B cell (primary cell): ENCODE results near the gene TMEM238. TPM values are rescaled to one million over a fixed set of nuclear protein-coding genes. Genes with fewer than 3 reads are reported as not detected.
"Not testable (repeated sequence)": the region's sequence is repeated elsewhere in the genome, so short reads cannot be mapped to it uniquely, and the experiment has no call there.

Experiments used
- ATAC-seq: fragments of 200-7000 bp; cut with Tn5 transposase; one replicate; pipeline ENCODE4 v1.10.0; 2021; ENCODE audit warnings: low read depth, mild to moderate bottlenecking, moderate number of reproducible peaks, moderate library complexity
- CTCF ChIA-PET: fragments of 350-600 bp; sonication (Branson Sonifier 250); formaldehyde crosslinking; loops from one replicate; lab custom pipeline; 2021; ENCODE audit warnings: antibody characterized with exemption, inconsistent platforms; lab: Charles Lee
- POLR2A ChIA-PET: fragments of 350-600 bp; sonication (Branson Sonifier 250); formaldehyde crosslinking; loops from one replicate; lab custom pipeline; 2021; ENCODE audit warnings: antibody characterized with exemption; lab: Charles Lee
- DNase-seq: peaks from one replicate; pipeline ENCODE4 v3.0.0; 2013
- H2AFZ ChIP-seq: 2 replicates; pipeline ENCODE4 v1.6.1; 2012; ENCODE audit warnings: mild to moderate bottlenecking, low read depth, low read length; ENCODE audit not compliant: insufficient read depth, poor library complexity, severe bottlenecking
- H3K27ac ChIP-seq, 2 donors: 1 replicate in 1 of 2; 2 replicates in 1 of 2; pipeline ENCODE4 v1.5.1; 2012 to 2013; ENCODE audit warnings: low read length in 2 of 2, mild to moderate bottlenecking in 2 of 2, moderate library complexity in 1 of 2
- H3K27me3 ChIP-seq, 4 experiments: fragments of 200-600 bp in 1 of 4; sonication (generic) in 1 of 4; replicated peaks in 1 of 4; 1 replicate in 2 of 4; 2 replicates in 2 of 4; pipeline versions ENCODE4 v1.6.1 to v1.7.0; 2013 to 2016; ENCODE audit warnings: low read length in 3 of 4, mild to moderate bottlenecking in 2 of 4, mixed read lengths in 1 of 4, moderate library complexity in 1 of 4; ENCODE audit not compliant: insufficient read depth in 4 of 4, control insufficient read depth in 3 of 4; ENCODE audit errors: control extremely low read depth in 1 of 4
- H3K36me3 ChIP-seq, 2 experiments: replicated peaks in 1 of 2; 1 replicate in 1 of 2; 2 replicates in 1 of 2; pipeline versions ENCODE4 v1.6.1 to v1.7.1; 2013; ENCODE audit warnings: low read length in 1 of 2; ENCODE audit not compliant: insufficient read depth in 2 of 2, control insufficient read depth in 1 of 2; ENCODE audit errors: control extremely low read depth in 1 of 2, extremely low read depth in 1 of 2
- H3K4me1 ChIP-seq, 2 donors: fragments of 200-600 bp in 1 of 2; sonication (generic) in 1 of 2; 1 replicate in 1 of 2; 2 replicates in 1 of 2; pipeline versions ENCODE4 v1.5.1 to v1.6.1; 2013 to 2017; ENCODE audit warnings: low read length in 2 of 2; ENCODE audit not compliant: control insufficient read depth in 2 of 2, insufficient read depth in 2 of 2
- H3K4me2 ChIP-seq: replicated peaks from 2 replicates; pipeline ENCODE3; 2012; ENCODE audit warnings: mild to moderate bottlenecking, low read depth, low read length; ENCODE audit not compliant: poor library complexity, severe bottlenecking
- H3K4me3 ChIP-seq, 5 experiments: fragments of 200-600 bp in 1 of 5; sonication (generic) in 1 of 5; 1 replicate in 3 of 5; 2 replicates in 2 of 5; pipeline versions ENCODE4 v1.5.1 to v1.7.0; 2011 to 2016; ENCODE audit warnings: low read length in 4 of 5, mild to moderate bottlenecking in 4 of 5, low read depth in 2 of 5, control low read depth in 1 of 5, moderate library complexity in 1 of 5; ENCODE audit not compliant: insufficient read depth in 1 of 5; ENCODE audit errors: control extremely low read depth in 1 of 5, extremely low read depth in 1 of 5
- H3K79me2 ChIP-seq: fragments of 200-600 bp; sonication (generic); one replicate; pipeline ENCODE4 v1.6.0; 2016; ENCODE audit warnings: low read length; ENCODE audit not compliant: control insufficient read depth, insufficient read depth
- H3K9ac ChIP-seq: fragments of 200-600 bp; sonication (generic); 2 replicates; pipeline ENCODE4 v1.6.1; 2017; ENCODE audit warnings: mild to moderate bottlenecking, low read length, moderate library complexity
- H3K9me3 ChIP-seq, 3 donors: one replicate each; pipeline versions ENCODE4 v1.6.1 to v1.7.1; 2013; ENCODE audit warnings: low read length in 2 of 3; ENCODE audit not compliant: control insufficient read depth in 2 of 3, insufficient read depth in 1 of 3; ENCODE audit errors: control extremely low read depth in 1 of 3
- H4K20me1 ChIP-seq: 2 replicates; pipeline ENCODE4 v1.6.0; 2012; ENCODE audit warnings: mild to moderate bottlenecking, low read length; ENCODE audit not compliant: insufficient read depth, control insufficient read depth, poor library complexity, severe bottlenecking
- H3K27ac Mint-ChIP-seq: one replicate; pipeline ENCODE4 v1.8.0; 2021; ENCODE audit warnings: mixed read lengths
- H3K27me3 Mint-ChIP-seq: one replicate; pipeline ENCODE4 v1.8.0; 2021; ENCODE audit warnings: mixed read lengths
- H3K4me1 Mint-ChIP-seq: one replicate; pipeline ENCODE4 v1.8.0; 2021; ENCODE audit warnings: mixed read lengths
- H3K4me3 Mint-ChIP-seq: one replicate; pipeline ENCODE4 v1.8.0; 2021; ENCODE audit warnings: mixed read lengths
- H3K9me3 Mint-ChIP-seq: one replicate; pipeline ENCODE4 v1.8.0; 2022; ENCODE audit warnings: mixed read lengths; ENCODE audit not compliant: insufficient read depth
- EZH2 ChIP-seq: IDR thresholded peaks from 2 replicates; pipeline ENCODE4 v1.6.1; 2012; ENCODE audit warnings: borderline replicate concordance, low read depth, mild to moderate bottlenecking, moderate library complexity, low read length; ENCODE audit not compliant: insufficient read depth, poor library complexity, severe bottlenecking
- WGBS: methylation state at CpG from one replicate; pipeline ENCODE4 v1.1.5; 2013; ENCODE audit warnings: missing lambda C conversion rate; ENCODE audit not compliant: insufficient coverage; 5-methylcytosine and 5-hydroxymethylcytosine counted together
- intact Hi-C: fragments of 100-400 bp; cut with micrococcal nuclease; formaldehyde crosslinking; loops from one replicate; pipeline ENCODE4 v1.10.0; 2022
- polyA plus RNA-seq: library from polyadenylated mRNA; depleted of rRNA; stranded (reverse); fragments of >200 nt; gene quantifications from 2 replicates; pipeline ENCODE4 v1.2.3, GENCODE V29; 2012
- total RNA-seq, 2 donors: library from RNA; stranded (reverse); fragments of 120-200 nt in 1 of 2; gene quantifications; 1 replicate in 1 of 2; 2 replicates in 1 of 2; pipeline versions ENCODE4 v1.2.3 to v1.2.4, GENCODE V29; 2013 to 2022
- TF ChIP-seq, protein P1 (sequence below): fragments of 200-600 bp; IDR thresholded peaks from one replicate; pipeline ENCODE4 v1.8.0; 2022; ENCODE audit warnings: antibody characterized with exemption, mild to moderate bottlenecking

Gene TMEM238
- total and polyA plus RNA-seq, 2 donors (not counting 1 experiment from before 2014, with no cell fraction given), result 0.76 to 4.7 TPM

DNA sequence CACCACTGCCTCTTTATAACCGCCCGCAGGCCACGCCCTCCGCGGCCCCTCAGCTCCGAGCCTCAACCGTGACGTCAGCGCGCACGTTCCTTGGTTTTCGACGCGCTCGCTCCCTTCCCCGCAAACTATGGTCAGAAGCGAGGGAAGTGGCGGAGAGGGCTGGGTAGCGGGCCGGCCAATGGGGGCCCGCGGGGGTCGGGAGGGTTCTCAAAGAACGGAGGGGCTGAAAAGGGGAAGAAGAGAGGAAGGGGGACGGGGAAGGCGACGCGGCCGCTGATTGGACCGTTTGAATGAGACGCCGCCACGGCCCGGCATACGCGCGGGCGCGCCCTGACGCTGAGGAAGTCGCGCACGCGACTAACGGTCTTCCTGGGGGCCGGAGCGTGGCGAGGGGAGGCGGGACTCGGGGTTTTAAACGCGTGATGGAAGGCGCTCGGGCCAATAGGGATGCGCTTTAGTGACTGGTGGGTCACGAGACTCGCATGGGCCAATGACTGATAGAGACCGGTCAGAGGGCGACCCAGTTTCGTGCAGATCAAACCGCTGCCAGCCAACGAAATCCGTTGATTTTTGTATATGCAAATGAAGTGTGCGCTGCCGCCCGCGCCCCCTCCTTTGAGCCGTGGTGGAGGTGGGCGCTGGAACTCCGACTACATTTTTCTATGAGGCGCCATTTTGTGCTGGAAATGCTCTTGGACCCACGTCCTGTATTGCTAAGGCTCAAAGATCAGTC, 23.9 kb upstream of the TMEM238 start:
- Histone ChIP-seq H3K9ac (peak overlapping the region; percentile 79), H3K4me3 (peak overlapping the region; percentile 55 to 89 (median 77)), H3K4me2 (peak overlapping the region; percentile 90), H2AFZ (peak overlapping the region; percentile 85), H3K4me1 (peaks cover 11 to 25% of the 10 kb centered on the region in 2 donors), H4K20me1 (peaks cover 5% of the 10 kb centered on the region), H3K79me2 (peaks cover 25% of the 10 kb centered on the region), H3K9me3 (peaks cover 0 to 20% (median 3%) of the 10 kb centered on the region in 3 donors), H3K27me3 (no peaks in the 10 kb centered on the region), H3K27ac (peak overlapping the region; percentile 99 to 100), H3K36me3 (peaks cover 0 to 29% of the 10 kb centered on the region in 2 experiments)
- peaks cover 6% of the 10 kb centered on the region for H3K9me3 Mint-ChIP-seq
- DNase-seq (peak; percentile 100), ATAC-seq (peak; percentile 83)
- ChIA-PET POLR2A (interaction anchor here (0.6 to 2.3 kb wide), 15 partner anchors 15 to 290 kb away, joined by 3 to 21 read pairs (median 7); partner anchors contain the start of genes ISOC2, KMT5C, PPP1R12C and PPP6R1), CTCF (interaction anchor here (0.6 to 1.9 kb wide), 6 partner anchors 8 to 267 kb away, joined by 3 to 6 read pairs (median 4); partner anchors contain the start of gene TMEM238)
- H3K27me3 Mint-ChIP-seq, result no peaks in the 10 kb centered on the region
- H3K4me1 Mint-ChIP-seq, result peaks cover 32% of the 10 kb centered on the region
- intact Hi-C loops, result loop anchor here (1.0 to 5.0 kb wide), 9 partner anchors 23 to 234 kb away; partner anchors contain the start of genes C19orf85, FIZ1, HSPBP1 and ISOC2
- H3K4me3 Mint-ChIP-seq, result peak overlapping the region; percentile 98
- H3K27ac Mint-ChIP-seq, result peak overlapping the region; percentile 99
- WGBS, result under 1% methylated on average over 69 of the region's 72 CpGs
- TF ChIP-seq, protein P1, sequence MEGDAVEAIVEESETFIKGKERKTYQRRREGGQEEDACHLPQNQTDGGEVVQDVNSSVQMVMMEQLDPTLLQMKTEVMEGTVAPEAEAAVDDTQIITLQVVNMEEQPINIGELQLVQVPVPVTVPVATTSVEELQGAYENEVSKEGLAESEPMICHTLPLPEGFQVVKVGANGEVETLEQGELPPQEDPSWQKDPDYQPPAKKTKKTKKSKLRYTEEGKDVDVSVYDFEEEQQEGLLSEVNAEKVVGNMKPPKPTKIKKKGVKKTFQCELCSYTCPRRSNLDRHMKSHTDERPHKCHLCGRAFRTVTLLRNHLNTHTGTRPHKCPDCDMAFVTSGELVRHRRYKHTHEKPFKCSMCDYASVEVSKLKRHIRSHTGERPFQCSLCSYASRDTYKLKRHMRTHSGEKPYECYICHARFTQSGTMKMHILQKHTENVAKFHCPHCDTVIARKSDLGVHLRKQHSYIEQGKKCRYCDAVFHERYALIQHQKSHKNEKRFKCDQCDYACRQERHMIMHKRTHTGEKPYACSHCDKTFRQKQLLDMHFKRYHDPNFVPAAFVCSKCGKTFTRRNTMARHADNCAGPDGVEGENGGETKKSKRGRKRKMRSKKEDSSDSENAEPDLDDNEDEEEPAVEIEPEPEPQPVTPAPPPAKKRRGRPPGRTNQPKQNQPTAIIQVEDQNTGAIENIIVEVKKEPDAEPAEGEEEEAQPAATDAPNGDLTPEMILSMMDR, result no peak
- no peak for TF ChIP-seq EZH2

DNA sequence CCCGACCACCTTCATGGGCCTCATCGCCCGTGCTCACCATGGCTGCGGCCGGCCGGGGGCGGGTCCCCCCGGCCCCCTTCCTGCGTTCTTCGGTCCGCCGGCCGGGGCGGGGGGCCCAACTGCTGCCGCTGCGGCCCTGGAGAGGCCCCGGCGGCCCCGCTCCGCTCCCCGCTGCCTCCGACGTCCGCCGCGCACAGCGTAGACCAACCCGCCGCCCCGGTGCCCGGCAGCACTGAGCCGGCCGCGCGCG, 23.4 kb upstream of the TMEM238 start, which contains the start of gene UBE2S:
Gene UBE2S (minus strand): TSS at position 239 of the 250 bp plus-strand sequence. CDS start 199 bp downstream, at position 40.
- Mint-ChIP-seq H3K27ac (peak within 1 kb of the TSS; percentile 99), H3K4me1 (peaks cover 32% of the 10 kb centered on the region), H3K4me3 (peak within 1 kb of the TSS; percentile 98)
- H4K20me1 ChIP-seq, H3K9me3 Mint-ChIP-seq, ATAC-seq, H3K27me3 Mint-ChIP-seq, H3K27me3 ChIP-seq, DNase-seq: not testable (repeated sequence)
- 2% methylated on average over 36 of the region's 36 CpGs for WGBS
- H3K4me2 ChIP-seq, result peak within 1 kb of the TSS; percentile 90
- CTCF ChIA-PET, result interaction anchor here (1.0 kb wide), 1 partner anchor 9 kb away, joined by 3 read pairs; no protein-coding TSS in a partner anchor
- intact Hi-C loops, result loop anchor here (5.0 kb wide), 4 partner anchors 55 to 235 kb away; partner anchors contain the start of genes C19orf85, FIZ1, ISOC2 and ZNF580
- peak within 1 kb of the TSS; percentile 99 to 100 for H3K27ac ChIP-seq
- H3K4me1 ChIP-seq, result peaks cover 11 to 25% of the 10 kb centered on the region in 2 donors
- H3K9me3 ChIP-seq, result peaks cover 0 to 20% (median 3%) of the 10 kb centered on the region in 3 donors
- H3K4me3 ChIP-seq, result peak within 1 kb of the TSS; percentile 55 to 89 (median 77)
- H3K9ac ChIP-seq, result peak within 1 kb of the TSS; percentile 79
- POLR2A ChIA-PET, result interaction anchor here (0.6 to 2.3 kb wide), 13 partner anchors 14 to 290 kb away, joined by 3 to 21 read pairs (median 8); partner anchors contain the start of genes KMT5C, PPP1R12C, PPP6R1 and TMEM238
- peak within 1 kb of the TSS; percentile 85 for H2AFZ ChIP-seq
- H3K36me3 ChIP-seq, result peaks cover 0 to 34% of the 10 kb centered on the region in 2 experiments
- peaks cover 25% of the 10 kb centered on the region for H3K79me2 ChIP-seq
